Sigmoid colon (tissue), 7 donors: Measurements from ENCODE around the gene MARCHF11. TPM values are rescaled to one million over a fixed set of nuclear protein-coding genes. Genes with fewer than 3 reads are reported as not detected.

Source experiments
- DNase-seq: peaks from one replicate; pipeline ENCODE4 v3.0.0-alpha.2; 2019
- H3K27ac ChIP-seq, 4 donors: fragments of 200-600 bp; sonication (generic); one replicate each; pipeline ENCODE4 v1.5.1; 2016 to 2019; ENCODE audit warnings: mild to moderate bottlenecking in 1 of 4
- H3K27me3 ChIP-seq, 3 donors: fragments of 200-600 bp; sonication (generic); one replicate each; pipeline ENCODE4 v1.5.1; 2019; ENCODE audit warnings: mild to moderate bottlenecking in 1 of 3
- H3K36me3 ChIP-seq, 4 donors: fragments of 200-600 bp; sonication (generic); one replicate each; pipeline ENCODE4 v1.5.1; 2016 to 2019
- H3K4me1 ChIP-seq, 4 donors: fragments of 200-600 bp; sonication (generic); one replicate each; pipeline ENCODE4 v1.5.1; 2017 to 2019
- H3K4me3 ChIP-seq, 4 donors: fragments of 200-600 bp; sonication (generic); one replicate each; pipeline ENCODE4 v1.5.1; 2017 to 2019; ENCODE audit warnings: mild to moderate bottlenecking in 2 of 4, moderate library complexity in 1 of 4
- H3K9me3 ChIP-seq, 4 donors: fragments of 200-600 bp in 3 of 4; sonication (generic) in 3 of 4; one replicate each; pipeline versions ENCODE4 v1.5.1 to v1.6.1; 2013 to 2019
- EP300 ChIP-seq, 4 donors: sonication (generic); formaldehyde crosslinking; IDR thresholded peaks; one replicate each; pipeline ENCODE4 v1.6.1; 2017; ENCODE audit warnings: antibody characterized with exemption in 4 of 4
- POLR2A ChIP-seq, 2 donors: fragments of 450-650 bp; IDR thresholded peaks; one replicate each; pipeline ENCODE4 v1.6.1; 2016; ENCODE audit warnings: antibody characterized with exemption in 2 of 2, mild to moderate bottlenecking in 2 of 2, moderate library complexity in 2 of 2
- POLR2AphosphoS5 ChIP-seq, 4 donors: sonication (generic); formaldehyde crosslinking; IDR thresholded peaks; one replicate each; pipeline ENCODE4 v1.6.1; 2017; ENCODE audit warnings: antibody characterized with exemption in 4 of 4
- WGBS, 2 donors: extraction: QIAGEN DNeasy Blood & Tissue Kit; methylation state at CpG; one replicate each; pipeline ENCODE4 v1.1.7; 2013; 5-methylcytosine and 5-hydroxymethylcytosine counted together
- intact Hi-C: fragments of 100-400 bp; cut with DNase I; formaldehyde crosslinking; loops from one replicate; pipeline ENCODE4 v1.15.1; 2023
- polyA plus RNA-seq, 3 donors: library from polyadenylated mRNA; stranded (reverse); fragments of 200-250 nt; gene quantifications; one replicate each; pipeline ENCODE4 v1.2.3, GENCODE V29; 2013
- total RNA-seq, 4 donors: library from RNA; depleted of rRNA; stranded (reverse); fragments of >200 nt; gene quantifications; one replicate each; pipeline ENCODE4 v1.1.0, GENCODE V29; 2016
- TF ChIP-seq, protein P1 (sequence below), 4 experiments: fragments of 450-650 bp in 3 of 4; fragments of 200-600 bp in 1 of 4; IDR thresholded peaks; one replicate each; pipeline ENCODE4 v1.5.1; 2016 to 2019; ENCODE audit warnings: antibody characterized with exemption in 4 of 4, mild to moderate bottlenecking in 3 of 4, moderate library complexity in 2 of 4
- donor health status: healthy with polysubstance abuse.
- donor health status: Bipolar disorder and iron deficiency.
- donor health status: healthy.

Gene MARCHF11
- total and polyA plus RNA-seq, 7 donors = not detected

DNA sequence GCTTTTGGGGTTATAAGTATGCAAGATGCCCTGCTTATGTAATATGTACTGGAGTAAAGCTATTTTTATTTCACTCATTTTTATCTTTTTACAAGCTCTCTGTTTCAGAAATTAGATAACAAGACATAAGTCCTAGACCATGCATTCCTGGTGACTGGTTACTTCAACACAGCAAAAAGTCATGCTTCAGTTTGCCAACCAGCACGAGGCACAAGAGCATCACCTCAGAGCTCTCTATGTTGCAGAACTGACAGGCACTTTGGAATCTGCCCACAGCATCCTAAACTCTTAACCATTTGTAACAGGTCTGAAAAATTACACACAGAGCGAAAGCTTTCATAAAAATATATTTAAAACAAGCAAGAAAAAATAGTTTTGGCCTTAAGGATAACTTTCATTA, 112.8 kb downstream of the MARCHF11 start:
- WGBS, 2 donors = 51 to 71% methylated on average over 2 of the region's 2 CpGs

DNA sequence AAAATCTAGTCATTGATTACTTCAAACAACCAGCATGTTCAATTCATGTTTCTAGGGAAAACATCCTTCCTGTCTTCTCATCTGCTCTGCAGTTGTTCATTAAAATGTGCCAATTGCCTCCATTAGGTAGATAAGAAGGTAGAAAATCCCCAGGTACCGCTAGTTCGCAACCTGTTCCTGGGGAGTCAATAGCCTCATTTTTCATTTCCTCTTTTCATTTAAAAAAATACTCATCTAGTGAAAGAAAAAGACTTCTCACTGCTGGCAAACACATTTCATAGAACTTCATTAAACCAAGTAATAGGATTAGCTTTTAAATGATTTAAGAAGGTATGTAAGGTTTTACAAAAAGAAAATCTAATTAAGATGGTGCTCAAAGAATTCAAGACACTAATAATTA, 113.3 kb downstream of the MARCHF11 start:
- no peaks in the 10 kb centered on the region for H3K36me3 ChIP-seq
- TF ChIP-seq, protein P1, sequence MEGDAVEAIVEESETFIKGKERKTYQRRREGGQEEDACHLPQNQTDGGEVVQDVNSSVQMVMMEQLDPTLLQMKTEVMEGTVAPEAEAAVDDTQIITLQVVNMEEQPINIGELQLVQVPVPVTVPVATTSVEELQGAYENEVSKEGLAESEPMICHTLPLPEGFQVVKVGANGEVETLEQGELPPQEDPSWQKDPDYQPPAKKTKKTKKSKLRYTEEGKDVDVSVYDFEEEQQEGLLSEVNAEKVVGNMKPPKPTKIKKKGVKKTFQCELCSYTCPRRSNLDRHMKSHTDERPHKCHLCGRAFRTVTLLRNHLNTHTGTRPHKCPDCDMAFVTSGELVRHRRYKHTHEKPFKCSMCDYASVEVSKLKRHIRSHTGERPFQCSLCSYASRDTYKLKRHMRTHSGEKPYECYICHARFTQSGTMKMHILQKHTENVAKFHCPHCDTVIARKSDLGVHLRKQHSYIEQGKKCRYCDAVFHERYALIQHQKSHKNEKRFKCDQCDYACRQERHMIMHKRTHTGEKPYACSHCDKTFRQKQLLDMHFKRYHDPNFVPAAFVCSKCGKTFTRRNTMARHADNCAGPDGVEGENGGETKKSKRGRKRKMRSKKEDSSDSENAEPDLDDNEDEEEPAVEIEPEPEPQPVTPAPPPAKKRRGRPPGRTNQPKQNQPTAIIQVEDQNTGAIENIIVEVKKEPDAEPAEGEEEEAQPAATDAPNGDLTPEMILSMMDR (IDR thresholded peaks at IDR 0.05) = no peak
- no peak for TF ChIP-seq POLR2A (IDR thresholded peaks at IDR 0.05)
- no peak for TF ChIP-seq POLR2AphosphoS5 (IDR thresholded peaks at IDR 0.05)
- no peak for TF ChIP-seq EP300 (IDR thresholded peaks at IDR 0.05)
- H3K9me3 ChIP-seq = no peaks in the 10 kb centered on the region
- WGBS, 2 donors = 85 to 94% methylated on average over 2 of the region's 2 CpGs
- no peak for DNase-seq
- H3K4me3 ChIP-seq = no peak overlapping the region
- no peaks in the 10 kb centered on the region for H3K27me3 ChIP-seq
- no peaks in the 10 kb centered on the region for H3K4me1 ChIP-seq
- H3K27ac ChIP-seq = no peak overlapping the region
- intact Hi-C loops = no loop called here

More for the DNA sequence above, 112.8 kb downstream of the MARCHF11 start:
- Histone ChIP-seq H3K27me3 (no peaks in the 10 kb centered on the region), H3K4me3 (no peak overlapping the region), H3K27ac (no peak overlapping the region), H3K9me3 (no peaks in the 10 kb centered on the region), H3K36me3 (no peaks in the 10 kb centered on the region), H3K4me1 (no peaks in the 10 kb centered on the region)
- TF ChIP-seq POLR2A (IDR thresholded peaks at IDR 0.05) = no peak
- TF ChIP-seq, protein P1 (IDR thresholded peaks at IDR 0.05) = no peak
- no peak for TF ChIP-seq POLR2AphosphoS5 (IDR thresholded peaks at IDR 0.05)
- no peak for TF ChIP-seq EP300 (IDR thresholded peaks at IDR 0.05)
- no peak for DNase-seq
- intact Hi-C loops = no loop called here

DNA sequence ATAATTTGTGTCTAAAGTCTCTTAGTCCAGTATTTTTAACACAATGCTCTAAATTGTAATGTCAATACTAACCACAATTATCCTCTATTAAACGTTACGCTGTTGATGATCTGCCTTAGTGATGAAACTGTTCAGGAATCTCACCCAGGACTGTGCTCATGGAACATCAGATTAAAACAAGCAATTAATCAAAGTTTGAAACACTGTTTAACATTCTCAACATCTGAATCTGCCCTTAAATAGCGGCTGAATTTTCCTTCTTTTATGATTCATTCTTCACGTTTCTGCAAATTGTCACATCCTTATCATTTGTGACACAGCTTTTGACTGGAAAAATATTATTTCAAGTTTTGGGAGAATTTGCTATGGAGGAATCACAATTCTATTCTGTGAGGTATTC, 113.8 kb downstream of the MARCHF11 start:
- Histone ChIP-seq H3K27me3 (no peaks in the 10 kb centered on the region), H3K4me1 (no peaks in the 10 kb centered on the region), H3K9me3 (no peaks in the 10 kb centered on the region), H3K27ac (no peak overlapping the region), H3K4me3 (no peak overlapping the region), H3K36me3 (no peaks in the 10 kb centered on the region)
- TF ChIP-seq, protein P1 (IDR thresholded peaks at IDR 0.05) = no peak
- no peak for TF ChIP-seq POLR2AphosphoS5 (IDR thresholded peaks at IDR 0.05)
- no peak for TF ChIP-seq POLR2A (IDR thresholded peaks at IDR 0.05)
- no peak for TF ChIP-seq EP300 (IDR thresholded peaks at IDR 0.05)
- 66 to 72% methylated on average over 4 of the region's 4 CpGs for WGBS, 2 donors
- DNase-seq = no peak
- intact Hi-C loops = no loop called here

DNA sequence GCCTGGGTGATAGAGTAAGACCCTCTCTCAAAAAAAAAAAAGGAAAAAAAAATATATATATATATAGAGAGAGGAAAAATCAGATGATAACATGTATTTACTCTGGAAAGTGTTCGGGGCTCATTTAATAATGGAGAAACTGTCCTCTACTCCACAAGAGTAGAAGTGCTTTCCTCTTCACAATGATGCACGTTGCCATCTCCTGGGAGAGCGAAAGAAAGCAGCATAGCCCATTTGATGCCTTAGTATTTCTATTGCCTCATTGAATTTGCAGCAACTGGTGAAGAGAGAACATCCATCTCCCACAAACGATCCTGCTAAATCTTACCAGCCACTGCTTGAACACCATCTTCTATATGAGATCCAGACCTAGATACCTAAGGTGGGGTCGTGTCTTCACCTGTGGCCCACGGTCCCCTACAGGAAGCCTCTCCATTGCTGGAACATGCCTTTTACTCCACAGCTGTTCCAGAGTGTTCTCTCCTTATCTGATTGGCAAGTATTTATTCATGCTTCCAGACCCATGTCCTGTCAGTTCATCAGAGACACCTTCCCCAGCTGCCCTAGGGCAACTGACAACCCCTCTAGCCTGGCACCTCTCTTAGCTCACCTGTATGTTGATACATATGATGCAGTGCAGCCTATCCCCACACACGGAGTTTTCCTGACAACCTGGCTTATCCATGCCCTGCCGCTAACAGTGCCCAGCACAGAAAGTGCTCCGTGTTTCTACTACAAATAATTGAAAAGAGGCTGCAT, 115.3 kb downstream of the MARCHF11 start:
- H3K27ac ChIP-seq = no peak overlapping the region
- TF ChIP-seq, protein P1 (IDR thresholded peaks at IDR 0.05) = no peak
- TF ChIP-seq EP300 (IDR thresholded peaks at IDR 0.05) = no peak
- no peak for TF ChIP-seq POLR2AphosphoS5 (IDR thresholded peaks at IDR 0.05)
- TF ChIP-seq POLR2A (IDR thresholded peaks at IDR 0.05) = no peak
- H3K36me3 ChIP-seq = no peaks in the 10 kb centered on the region
- DNase-seq = no peak
- WGBS, 2 donors = 67 to 81% methylated on average over 9 of the region's 9 CpGs
- no peaks in the 10 kb centered on the region for H3K4me1 ChIP-seq
- no peaks in the 10 kb centered on the region for H3K27me3 ChIP-seq
- no peak overlapping the region for H3K4me3 ChIP-seq
- intact Hi-C loops = no loop called here
- no peaks in the 10 kb centered on the region for H3K9me3 ChIP-seq

DNA sequence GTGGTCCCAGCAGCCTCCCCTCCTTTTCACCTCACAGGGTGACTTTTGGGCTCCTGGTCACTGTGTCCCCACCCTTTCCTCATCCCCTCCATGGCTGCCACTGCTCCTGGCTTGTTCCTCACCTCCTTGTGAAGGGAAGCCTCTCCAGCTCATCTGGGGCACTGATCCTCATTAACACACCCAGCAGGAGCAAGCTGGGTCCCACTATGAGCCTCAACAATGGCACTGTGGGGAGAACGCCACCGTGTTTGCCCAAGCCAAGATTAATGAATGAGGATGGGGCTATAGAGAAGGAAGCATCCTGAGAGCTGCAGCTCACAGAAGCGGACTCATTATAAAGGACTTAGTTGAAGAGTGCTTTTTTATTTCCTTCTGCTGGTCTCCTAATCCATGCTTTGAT, 118.4 kb downstream of the MARCHF11 start:
- Histone ChIP-seq H3K27ac (no peak overlapping the region), H3K27me3 (no peaks in the 10 kb centered on the region), H3K36me3 (no peaks in the 10 kb centered on the region), H3K4me3 (no peak overlapping the region), H3K4me1 (no peaks in the 10 kb centered on the region), H3K9me3 (no peaks in the 10 kb centered on the region)
- no peak for DNase-seq
- intact Hi-C loops = no loop called here
- WGBS, 2 donors = 65 to 69% methylated on average over 3 of the region's 3 CpGs
- TF ChIP-seq EP300 (IDR thresholded peaks at IDR 0.05) = no peak
- TF ChIP-seq, protein P1 (IDR thresholded peaks at IDR 0.05) = no peak
- no peak for TF ChIP-seq POLR2A (IDR thresholded peaks at IDR 0.05)
- TF ChIP-seq POLR2AphosphoS5 (IDR thresholded peaks at IDR 0.05) = no peak
